IMR-90 (cell line): ENCODE data around the gene S100A2. TPM values are rescaled to one million over a fixed set of nuclear protein-coding genes. Genes with fewer than 3 reads are reported as not detected.

Source experiments
- ATAC-seq: fragments of 200-7000 bp; cut with Tn5 transposase; 2 replicates; pipeline ENCODE4 v1.9.1; 2020; ENCODE audit warnings: low read depth, mild to moderate bottlenecking, moderate library complexity
- BruUV-seq: library from RNA; stranded (reverse); fragments of 400-500 nt; replicated peaks from 2 replicates; lab custom pipeline; 2021; lab: Mats Ljungman, UMichigan
- CTCF ChIA-PET: fragments of 300-600 bp; formaldehyde crosslinking; extraction: SDS; loops from one replicate; lab custom pipeline; 2021; ENCODE audit warnings: antibody characterized with exemption; lab: Yijun Ruan, JAX
- POLR2A ChIA-PET: fragments of 300-600 bp; sonication (Branson Sonifier 250); formaldehyde crosslinking; loops from one replicate; lab custom pipeline; 2022; ENCODE audit warnings: antibody characterized with exemption; ENCODE audit not compliant: unreplicated experiment; lab: Charles Lee
- DNase-seq: peaks from one replicate; pipeline ENCODE4 v3.0.0; 2013
- H2AFZ ChIP-seq: replicated peaks from 2 replicates; pipeline ENCODE3; 2013; ENCODE audit warnings: low read length, mild to moderate bottlenecking; ENCODE audit not compliant: poor library complexity
- H2AK5ac ChIP-seq: 2 replicates; pipeline ENCODE4 v1.6.1; 2013; ENCODE audit warnings: low read depth, low read length, inconsistent platforms
- H2AK9ac ChIP-seq: replicated peaks from 2 replicates; pipeline ENCODE3; 2013; ENCODE audit warnings: mild to moderate bottlenecking, low read depth, low read length, moderate library complexity; ENCODE audit not compliant: poor library complexity
- H2BK120ac ChIP-seq: 2 replicates; pipeline ENCODE4 v1.6.1; 2013; ENCODE audit warnings: low read depth, low read length, inconsistent platforms
- H2BK15ac ChIP-seq: 3 replicates; pipeline ENCODE4 v1.6.1; 2013; ENCODE audit warnings: low read depth, low read length, inconsistent platforms
- H2BK20ac ChIP-seq: 2 replicates; pipeline ENCODE4 v1.6.1; 2013; ENCODE audit warnings: low read depth, mild to moderate bottlenecking, inconsistent platforms, low read length, moderate library complexity
- H2BK5ac ChIP-seq: 2 replicates; pipeline ENCODE4 v1.6.1; 2013; ENCODE audit warnings: mild to moderate bottlenecking, low read depth, low read length, inconsistent platforms; ENCODE audit not compliant: poor library complexity, severe bottlenecking
- H3K14ac ChIP-seq: replicated peaks from 2 replicates; pipeline ENCODE4 v1.6.1; 2013; ENCODE audit warnings: low read depth, low read length, inconsistent platforms
- H3K18ac ChIP-seq: 2 replicates; pipeline ENCODE4 v1.6.1; 2013; ENCODE audit warnings: low read depth, low read length, control low read depth
- H3K23ac ChIP-seq: 2 replicates; pipeline ENCODE4 v1.6.1; 2013; ENCODE audit warnings: low read depth, low read length, inconsistent platforms
- H3K27ac ChIP-seq: 2 replicates; pipeline ENCODE4 v1.5.1; 2013; ENCODE audit warnings: mild to moderate bottlenecking, control low read depth, low read length; ENCODE audit not compliant: insufficient read depth
- H3K27me3 ChIP-seq: 2 replicates; pipeline ENCODE4 v1.6.1; 2013; ENCODE audit warnings: low read length; ENCODE audit not compliant: control insufficient read depth, insufficient read depth
- H3K36me3 ChIP-seq: 2 replicates; pipeline ENCODE4 v1.6.1; 2013; ENCODE audit warnings: low read length, mixed read lengths; ENCODE audit not compliant: control insufficient read depth, insufficient read depth
- H3K4ac ChIP-seq: 2 replicates; pipeline ENCODE4 v1.6.1; 2013; ENCODE audit warnings: low read depth, low read length, inconsistent platforms
- H3K4me1 ChIP-seq: 2 replicates; pipeline ENCODE4 v1.6.1; 2013; ENCODE audit warnings: low read length, mixed read lengths; ENCODE audit not compliant: control insufficient read depth, insufficient read depth
- H3K4me2 ChIP-seq: 2 replicates; pipeline ENCODE4 v1.6.1; 2013; ENCODE audit warnings: low read depth, mild to moderate bottlenecking, control low read depth, low read length, moderate library complexity
- H3K4me3 ChIP-seq: 2 replicates; pipeline ENCODE4 v1.5.1; 2013; ENCODE audit warnings: low read depth, mild to moderate bottlenecking, control low read depth, low read length, moderate library complexity; ENCODE audit not compliant: insufficient read depth
- H3K56ac ChIP-seq: 2 replicates; pipeline ENCODE4 v1.6.1; 2013; ENCODE audit warnings: low read length, inconsistent platforms; ENCODE audit not compliant: insufficient read depth; ENCODE audit errors: extremely low read depth
- H3K79me1 ChIP-seq, 2 experiments: 2 replicates each; pipeline ENCODE4 v1.6.1; 2013; ENCODE audit warnings: low read length in 2 of 2, inconsistent platforms in 1 of 2, low read depth in 1 of 2
- H3K9ac ChIP-seq: 2 replicates; pipeline ENCODE4 v1.6.1; 2013; ENCODE audit warnings: low read depth, low read length, control low read depth
- H3K9me1 ChIP-seq: 2 replicates; pipeline ENCODE4 v1.6.1; 2013; ENCODE audit warnings: low read length, inconsistent platforms; ENCODE audit not compliant: insufficient read depth
- H3K9me3 ChIP-seq: 2 replicates; pipeline ENCODE4 v1.6.1; 2013; ENCODE audit warnings: low read length; ENCODE audit not compliant: control insufficient read depth, insufficient read depth
- H4K20me1 ChIP-seq: 2 replicates; pipeline ENCODE4 v1.6.1; 2013; ENCODE audit warnings: low read length, inconsistent platforms; ENCODE audit not compliant: insufficient read depth
- H4K5ac ChIP-seq: 2 replicates; pipeline ENCODE4 v1.6.1; 2013; ENCODE audit warnings: mild to moderate bottlenecking, low read depth, low read length, control low read depth
- H4K8ac ChIP-seq, 2 experiments: 2 replicates each; pipeline ENCODE4 v1.6.1; 2013; ENCODE audit warnings: low read depth in 2 of 2, low read length in 2 of 2, control low read depth in 1 of 2, inconsistent platforms in 1 of 2
- H4K91ac ChIP-seq: 2 replicates; pipeline ENCODE4 v1.6.1; 2013; ENCODE audit warnings: low read depth, low read length, inconsistent platforms; ENCODE audit not compliant: insufficient read depth
- BHLHE40 ChIP-seq: fragments of 150-350 bp; IDR thresholded peaks from 2 replicates; pipeline ENCODE4 v1.6.1; 2016; ENCODE audit warnings: mild to moderate bottlenecking, low read depth, low read length
- FOS ChIP-seq: fragments of 150-350 bp; IDR thresholded peaks from 2 replicates; pipeline ENCODE4 v1.6.1; 2016; ENCODE audit warnings: low read depth, low read length
- RFX5 ChIP-seq: IDR thresholded peaks from 2 replicates; pipeline ENCODE4 v1.8.0; 2012; ENCODE audit warnings: low read depth, mild to moderate bottlenecking, low read length, moderate library complexity
- WGBS, 2 experiments: methylation state at CpG; one replicate each; pipeline versions ENCODE4 v1.1.5 to v1.1.7; 2013; ENCODE audit warnings: missing lambda C conversion rate in 2 of 2; ENCODE audit not compliant: insufficient read length in 1 of 2; ENCODE audit errors: extremely low coverage in 2 of 2; 5-methylcytosine and 5-hydroxymethylcytosine counted together
- dilution Hi-C: fragments of 300-500 bp; cut with HindIII; formaldehyde crosslinking; loops from one replicate; pipeline ENCODE4 v1.14.3; 2018; ENCODE audit warnings: low sequenced_read_pairs; ENCODE audit not compliant: unreplicated experiment
- in situ Hi-C: fragments of 300-500 bp; cut with MboI; formaldehyde crosslinking; loops from 3 replicates; pipeline ENCODE4 v1.14.3; 2019; ENCODE audit warnings: low sequenced_read_pairs, inconsistent platforms, mixed read lengths
- intact Hi-C: fragments of 100-400 bp; cut with micrococcal nuclease; formaldehyde crosslinking; loops from 2 replicates; pipeline ENCODE4 v1.10.0; 2022
- polyA plus RNA-seq, 3 experiments: library from polyadenylated mRNA; depleted of rRNA; stranded (reverse); fragments of >200 nt; gene quantifications; 2 replicates each; pipeline ENCODE4 v1.2.3, GENCODE V29; 2012; ENCODE audit warnings: low replicate concordance in 1 of 3
- total RNA-seq: library from RNA; depleted of rRNA; stranded (reverse); fragments of >200 nt; gene quantifications from 2 replicates; pipeline ENCODE4 v1.2.3, GENCODE V29; 2012

The S100A2 gene
- total and polyA plus RNA-seq, 2 of the 4 experiments (the other 2 are of a cell fraction) = 3.6 to 7.9 TPM

- Histone ChIP-seq H2BK120ac (no peak overlapping the region), H2AFZ (no peak overlapping the region), H3K18ac (no peak overlapping the region), H3K4me1 (peaks cover 10% of the 10 kb centered on the region), H3K36me3 (no peaks in the 10 kb centered on the region), H3K4me3 (no peak overlapping the region), H3K9me3 (no peaks in the 10 kb centered on the region), H3K14ac (no peak overlapping the region), H2AK5ac (no peak overlapping the region), H3K4me2 (no peak overlapping the region), H2BK20ac (no peak overlapping the region), H4K91ac (no peak overlapping the region), H4K8ac (no peak overlapping the region), H3K23ac (no peak overlapping the region), H3K4ac (no peak overlapping the region), H3K56ac (no peak overlapping the region), H3K27me3 (no peaks in the 10 kb centered on the region), H3K27ac (no peak overlapping the region), H3K9me1 (no peaks in the 10 kb centered on the region; the same call in 1 of the 2 replicates), H4K20me1 (no peaks in the 10 kb centered on the region), H2AK9ac (no peak overlapping the region), H4K5ac (no peak overlapping the region), H3K79me1 (peaks cover 0 to 8% of the 10 kb centered on the region in 2 experiments; a peak in 2 of 4 replicates), H3K9ac (no peak overlapping the region), H2BK5ac (no peak overlapping the region), H2BK15ac (no peak overlapping the region)
- WGBS, 2 experiments = no CpG with 5 or more reads among the region's 6 CpGs
- ChIA-PET CTCF (interaction anchor here (1.0 kb wide), 1 partner anchor 25 kb away, joined by 3 read pairs; no protein-coding TSS in a partner anchor), POLR2A (interaction anchor here (0.7 kb wide), 1 partner anchor 95 kb away, joined by 3 read pairs; no protein-coding TSS in a partner anchor)
- intact Hi-C loops = no loop called here
- in situ Hi-C loops = no loop called here
- no TSS peak for BruUV-seq
- TF ChIP-seq FOS (peak; percentile 64; the same call in 1 of the 2 replicates), BHLHE40 (peak; percentile 28; the same call in 1 of the 2 replicates), RFX5 (no peak)
- dilution Hi-C loops = no loop called here
- DNase-seq = peak; percentile 86
- ATAC-seq = peak; percentile 48
Observed at GRCh38 chr1:153597206-153597605, 31.6 kb upstream of the S100A2 start.
